ENCODE measurements around the gene VPS11.

VPS11 gene

GRCh38 chr11:119091966-119092879 lies 24.6 kb downstream of the VPS11 start:
- Mint-ChIP-seq H3K27me3 (ENCODE audit: low read depth, poor library complexity) (no peaks in the 10 kb centered on the region), H3K4me3 (peak overlapping the region; percentile 95), H3K9me3 (no peaks in the 10 kb centered on the region), H3K4me1 (peaks cover 52% of the 10 kb centered on the region), H3K36me3 (ENCODE audit: low read depth) (peaks cover 24% of the 10 kb centered on the region), H3K27ac (peak overlapping the region; percentile 78)
- no peak for TF ChIP-seq CTCF (IDR thresholded peaks at IDR 0.05)
- DNase-seq: no peak

GRCh38 chr11:119092880-119093842 lies 25.5 kb downstream of the VPS11 start:
- TF ChIP-seq CTCF (IDR thresholded peaks at IDR 0.05): no peak
- H3K9me3 Mint-ChIP-seq: no peaks in the 10 kb centered on the region
- peak overlapping the region; percentile 95 for H3K27ac Mint-ChIP-seq
- H3K36me3 Mint-ChIP-seq (ENCODE audit: low read depth): peaks cover 34% of the 10 kb centered on the region
- DNase-seq: no peak
- H3K4me3 Mint-ChIP-seq: peak overlapping the region; percentile 95
- H3K27me3 Mint-ChIP-seq (ENCODE audit: low read depth, poor library complexity): no peaks in the 10 kb centered on the region
- H3K4me1 Mint-ChIP-seq: peaks cover 48% of the 10 kb centered on the region

GRCh38 chr11:119093942-119094815 lies 26.6 kb downstream of the VPS11 start:
- peak overlapping the region; percentile 95 for H3K4me3 Mint-ChIP-seq
- H3K36me3 Mint-ChIP-seq (ENCODE audit: low read depth): peaks cover 43% of the 10 kb centered on the region
- TF ChIP-seq CTCF (IDR thresholded peaks at IDR 0.05): no peak
- peak overlapping the region; percentile 95 for H3K27ac Mint-ChIP-seq
- peak; percentile 44 for DNase-seq
- peaks cover 53% of the 10 kb centered on the region for H3K4me1 Mint-ChIP-seq
- no peaks in the 10 kb centered on the region for H3K9me3 Mint-ChIP-seq
- H3K27me3 Mint-ChIP-seq (ENCODE audit: low read depth, poor library complexity): no peaks in the 10 kb centered on the region

GRCh38 chr11:119094816-119095065 lies 27.1 kb downstream of the VPS11 start:
- Mint-ChIP-seq H3K4me1 (peaks cover 55% of the 10 kb centered on the region), H3K4me3 (peak overlapping the region; percentile 91), H3K27me3 (ENCODE audit: low read depth, poor library complexity) (no peaks in the 10 kb centered on the region), H3K36me3 (ENCODE audit: low read depth) (peaks cover 43% of the 10 kb centered on the region), H3K27ac (peak overlapping the region; percentile 93), H3K9me3 (no peaks in the 10 kb centered on the region)
- TF ChIP-seq CTCF (IDR thresholded peaks at IDR 0.05): peak; percentile 49
- DNase-seq: peak; percentile 67

GRCh38 chr11:119095066-119095880 lies 27.7 kb downstream of the VPS11 start:
- peaks cover 43% of the 10 kb centered on the region for H3K36me3 Mint-ChIP-seq (ENCODE audit: low read depth)
- H3K4me1 Mint-ChIP-seq: peaks cover 55% of the 10 kb centered on the region
- no peaks in the 10 kb centered on the region for H3K9me3 Mint-ChIP-seq
- H3K27me3 Mint-ChIP-seq (ENCODE audit: low read depth, poor library complexity): no peaks in the 10 kb centered on the region
- no peak for TF ChIP-seq CTCF (IDR thresholded peaks at IDR 0.05)
- peak overlapping the region; percentile 93 for H3K27ac Mint-ChIP-seq
- H3K4me3 Mint-ChIP-seq: peak overlapping the region; percentile 91
- peak; percentile 98 for DNase-seq
